Measurements from ENCODE around the gene KCNJ10.

Gene KCNJ10

DNA sequence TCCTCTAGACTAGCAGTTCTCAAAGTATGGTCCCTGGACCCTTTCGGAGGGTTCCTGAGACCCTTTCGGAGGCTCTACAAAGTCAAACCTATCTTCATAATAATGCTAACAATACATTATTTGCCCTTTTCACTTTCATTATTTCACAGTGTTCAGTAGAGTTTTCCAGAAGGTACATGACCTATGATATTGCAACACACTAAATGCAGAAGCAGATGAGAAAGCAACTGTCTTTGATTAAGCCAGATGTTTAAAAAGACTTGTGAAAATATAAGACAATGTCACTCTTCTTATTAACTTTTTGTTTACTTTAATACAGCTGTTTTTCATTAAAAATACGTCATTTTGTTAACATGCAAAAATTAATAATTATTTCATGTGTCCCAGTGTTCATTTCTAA is 5.8 kb downstream of the KCNJ10 start:
- no peak overlapping the region for H3K4me3 Mint-ChIP-seq

DNA sequence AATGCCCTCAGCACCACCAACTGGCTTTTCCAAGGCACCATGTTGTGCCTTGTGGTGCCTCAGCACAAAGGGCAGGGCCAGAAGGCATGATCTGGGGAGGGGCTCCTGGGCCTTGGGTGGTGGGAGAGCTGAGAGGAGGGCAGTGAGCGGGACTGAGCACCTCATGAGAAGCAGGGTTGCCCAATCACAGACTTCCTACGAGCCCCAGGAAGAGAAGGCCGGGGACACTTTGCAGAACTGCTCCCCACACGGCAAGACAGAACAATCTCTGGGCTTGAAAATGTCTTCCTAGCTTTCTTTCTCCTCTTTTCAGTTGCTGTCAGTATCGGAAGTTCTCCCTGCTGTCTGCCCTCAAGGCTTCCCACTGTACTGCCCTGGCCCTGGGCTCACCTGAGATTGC is 6.8 kb downstream of the KCNJ10 start:
- TF ChIP-seq CTCF (IDR thresholded peaks at IDR 0.05): no peak
- Mint-ChIP-seq H3K27ac (no peak overlapping the region), H3K4me1 (peaks cover 27% of the 10 kb centered on the region), H3K27me3 (ENCODE audit: low read depth, poor library complexity) (peaks cover 26% of the 10 kb centered on the region), H3K9me3 (no peaks in the 10 kb centered on the region), H3K36me3 (ENCODE audit: low read depth) (no peaks in the 10 kb centered on the region), H3K4me3 (no peak overlapping the region)
- DNase-seq: no peak

More for the DNA sequence above, 5.8 kb downstream of the KCNJ10 start:
- Mint-ChIP-seq H3K27ac (no peak overlapping the region), H3K36me3 (ENCODE audit: low read depth) (no peaks in the 10 kb centered on the region), H3K9me3 (no peaks in the 10 kb centered on the region), H3K4me1 (peaks cover 37% of the 10 kb centered on the region), H3K27me3 (ENCODE audit: low read depth, poor library complexity) (peaks cover 27% of the 10 kb centered on the region)
- TF ChIP-seq CTCF (IDR thresholded peaks at IDR 0.05): no peak
- DNase-seq: no peak

- Mint-ChIP-seq H3K27ac (no peak overlapping the region), H3K36me3 (ENCODE audit: low read depth) (no peaks in the 10 kb centered on the region), H3K9me3 (no peaks in the 10 kb centered on the region), H3K4me3 (no peak overlapping the region), H3K27me3 (ENCODE audit: low read depth, poor library complexity) (peaks cover 26% of the 10 kb centered on the region), H3K4me1 (peaks cover 23% of the 10 kb centered on the region)
- no peak for TF ChIP-seq CTCF (IDR thresholded peaks at IDR 0.05)
- no peak for DNase-seq
Observed at GRCh38 chr1:160062230-160062532, 7.8 kb downstream of the KCNJ10 start.

GRCh38 chr1:160061369-160062229 is 8.4 kb downstream of the KCNJ10 start:
- TF ChIP-seq CTCF (IDR thresholded peaks at IDR 0.05): no peak
- Mint-ChIP-seq H3K9me3 (no peaks in the 10 kb centered on the region), H3K4me1 (peaks cover 23% of the 10 kb centered on the region), H3K27ac (no peak overlapping the region), H3K36me3 (ENCODE audit: low read depth) (no peaks in the 10 kb centered on the region), H3K4me3 (no peak overlapping the region), H3K27me3 (ENCODE audit: low read depth, poor library complexity) (peaks cover 23% of the 10 kb centered on the region)
- no peak for DNase-seq

GRCh38 chr1:160058087-160058486 is 11.9 kb downstream of the KCNJ10 start:
- DNase-seq: no peak
- Mint-ChIP-seq H3K4me1 (peaks cover 52% of the 10 kb centered on the region), H3K27ac (no peak overlapping the region), H3K27me3 (ENCODE audit: low read depth, poor library complexity) (peaks cover 18% of the 10 kb centered on the region), H3K36me3 (ENCODE audit: low read depth) (no peaks in the 10 kb centered on the region), H3K9me3 (no peaks in the 10 kb centered on the region), H3K4me3 (no peak overlapping the region)
- no peak for TF ChIP-seq CTCF (IDR thresholded peaks at IDR 0.05)

GRCh38 chr1:160056648-160057169 is 13.3 kb downstream of the KCNJ10 start:
- Mint-ChIP-seq H3K4me3 (no peak overlapping the region), H3K4me1 (peaks cover 64% of the 10 kb centered on the region), H3K36me3 (ENCODE audit: low read depth) (no peaks in the 10 kb centered on the region), H3K9me3 (no peaks in the 10 kb centered on the region), H3K27me3 (ENCODE audit: low read depth, poor library complexity) (peaks cover 18% of the 10 kb centered on the region), H3K27ac (no peak overlapping the region)
- TF ChIP-seq CTCF (IDR thresholded peaks at IDR 0.05): no peak
- no peak for DNase-seq

Data from nephron progenitor cell (in vitro differentiated cells).